Gastroesophageal sphincter (tissue), 4 donors: Measurements from ENCODE around the gene FOXO3. TPM values are rescaled to one million over a fixed set of nuclear protein-coding genes. Genes with fewer than 3 reads are reported as not detected.

Source experiments
- ATAC-seq: fragments of 150-250 bp; one replicate; pipeline ENCODE4 v1.9.1; 2016; ENCODE audit warnings: mild to moderate bottlenecking, moderate library complexity
- H3K27ac ChIP-seq, 4 donors: fragments of 200-600 bp; sonication (generic) in 3 of 4; 1 replicate in 3 of 4; 2 replicates in 1 of 4; pipeline ENCODE4 v1.5.1; 2016 to 2019
- H3K27me3 ChIP-seq: fragments of 200-600 bp; sonication (generic); one replicate; pipeline ENCODE4 v1.5.1; 2019
- H3K36me3 ChIP-seq, 2 donors: fragments of 200-600 bp; sonication (generic); one replicate each; pipeline ENCODE4 v1.5.1; 2019; ENCODE audit warnings: control low read depth in 1 of 2
- H3K4me1 ChIP-seq, 3 donors: fragments of 200-600 bp; sonication (generic); 1 replicate in 2 of 3; 2 replicates in 1 of 3; pipeline ENCODE4 v1.5.1; 2016 to 2019; ENCODE audit warnings: control low read depth in 2 of 3
- H3K4me3 ChIP-seq, 2 donors: fragments of 200-600 bp; sonication (generic); one replicate each; pipeline ENCODE4 v1.5.1; 2019; ENCODE audit warnings: mild to moderate bottlenecking in 1 of 2, moderate library complexity in 1 of 2
- H3K9me3 ChIP-seq, 3 donors: fragments of 200-600 bp; sonication (generic); one replicate each; pipeline ENCODE4 v1.5.1; 2017 to 2019; ENCODE audit warnings: control low read depth in 2 of 3
- EP300 ChIP-seq: sonication (generic); formaldehyde crosslinking; IDR thresholded peaks from one replicate; pipeline ENCODE4 v1.6.1; 2017; ENCODE audit warnings: antibody characterized with exemption, mild to moderate bottlenecking
- POLR2A ChIP-seq, 2 donors: fragments of 450-650 bp; IDR thresholded peaks; one replicate each; pipeline ENCODE4 v1.6.1; 2017; ENCODE audit warnings: antibody characterized with exemption in 2 of 2, mild to moderate bottlenecking in 2 of 2, moderate library complexity in 1 of 2
- POLR2AphosphoS5 ChIP-seq: sonication (generic); formaldehyde crosslinking; IDR thresholded peaks from one replicate; pipeline ENCODE4 v1.6.1; 2017; ENCODE audit warnings: antibody characterized with exemption
- WGBS, 2 donors: methylation state at CpG; one replicate each; pipeline ENCODE4 v1.1.5; 2018; ENCODE audit warnings: low coverage in 1 of 2; 5-methylcytosine and 5-hydroxymethylcytosine counted together
- total RNA-seq, 4 donors: library from RNA; depleted of rRNA; stranded (reverse); fragments of >200 nt; gene quantifications; one replicate each; pipeline ENCODE4 v1.1.0, GENCODE V29; 2016
- TF ChIP-seq, protein P1 (sequence below), 4 experiments: fragments of 200-600 bp in 2 of 4; fragments of 450-650 bp in 2 of 4; sonication (generic) in 1 of 4; IDR thresholded peaks; one replicate each; pipeline ENCODE4 v1.5.1; 2017 to 2019; ENCODE audit warnings: antibody characterized with exemption in 4 of 4, mild to moderate bottlenecking in 2 of 4, moderate library complexity in 2 of 4

The FOXO3 gene
- total RNA-seq, 4 donors from 2014 or later, result 93.7 to 122 (median 114) TPM

DNA sequence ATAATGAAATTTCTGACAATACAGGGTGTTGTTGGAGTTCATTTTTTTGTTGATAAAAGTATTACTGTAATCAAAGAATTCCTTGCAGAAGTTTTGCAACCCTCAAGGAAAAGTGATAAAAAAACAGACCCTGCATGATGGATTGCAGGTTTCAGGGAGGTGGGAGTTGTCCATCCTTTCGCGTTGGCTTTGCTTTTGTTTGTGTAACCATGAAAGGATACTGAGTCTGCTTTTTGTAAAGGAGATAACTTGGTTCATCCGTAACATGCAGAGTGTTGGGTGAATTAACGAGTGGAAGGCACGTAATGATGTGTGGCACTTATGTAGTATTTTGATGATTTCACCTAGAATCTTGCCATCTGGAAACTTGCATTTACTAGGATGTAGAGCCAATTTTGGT is 23.6 kb downstream of the FOXO3 start:
- TF ChIP-seq, protein P1, sequence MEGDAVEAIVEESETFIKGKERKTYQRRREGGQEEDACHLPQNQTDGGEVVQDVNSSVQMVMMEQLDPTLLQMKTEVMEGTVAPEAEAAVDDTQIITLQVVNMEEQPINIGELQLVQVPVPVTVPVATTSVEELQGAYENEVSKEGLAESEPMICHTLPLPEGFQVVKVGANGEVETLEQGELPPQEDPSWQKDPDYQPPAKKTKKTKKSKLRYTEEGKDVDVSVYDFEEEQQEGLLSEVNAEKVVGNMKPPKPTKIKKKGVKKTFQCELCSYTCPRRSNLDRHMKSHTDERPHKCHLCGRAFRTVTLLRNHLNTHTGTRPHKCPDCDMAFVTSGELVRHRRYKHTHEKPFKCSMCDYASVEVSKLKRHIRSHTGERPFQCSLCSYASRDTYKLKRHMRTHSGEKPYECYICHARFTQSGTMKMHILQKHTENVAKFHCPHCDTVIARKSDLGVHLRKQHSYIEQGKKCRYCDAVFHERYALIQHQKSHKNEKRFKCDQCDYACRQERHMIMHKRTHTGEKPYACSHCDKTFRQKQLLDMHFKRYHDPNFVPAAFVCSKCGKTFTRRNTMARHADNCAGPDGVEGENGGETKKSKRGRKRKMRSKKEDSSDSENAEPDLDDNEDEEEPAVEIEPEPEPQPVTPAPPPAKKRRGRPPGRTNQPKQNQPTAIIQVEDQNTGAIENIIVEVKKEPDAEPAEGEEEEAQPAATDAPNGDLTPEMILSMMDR (IDR thresholded peaks at IDR 0.05), result no peak
- WGBS, 2 donors, result 39 to 47% methylated on average over 4 of the region's 5 CpGs
- Histone ChIP-seq H3K27me3 (no peaks in the 10 kb centered on the region), H3K4me1 (peaks cover 63 to 100% (median 77%) of the 10 kb centered on the region in 3 donors), H3K9me3 (no peaks in the 10 kb centered on the region), H3K27ac (peak overlapping the region; percentile 49 to 80 (median 78)), H3K4me3 (no peak overlapping the region), H3K36me3 (no peaks in the 10 kb centered on the region)
- no peak for ATAC-seq

DNA sequence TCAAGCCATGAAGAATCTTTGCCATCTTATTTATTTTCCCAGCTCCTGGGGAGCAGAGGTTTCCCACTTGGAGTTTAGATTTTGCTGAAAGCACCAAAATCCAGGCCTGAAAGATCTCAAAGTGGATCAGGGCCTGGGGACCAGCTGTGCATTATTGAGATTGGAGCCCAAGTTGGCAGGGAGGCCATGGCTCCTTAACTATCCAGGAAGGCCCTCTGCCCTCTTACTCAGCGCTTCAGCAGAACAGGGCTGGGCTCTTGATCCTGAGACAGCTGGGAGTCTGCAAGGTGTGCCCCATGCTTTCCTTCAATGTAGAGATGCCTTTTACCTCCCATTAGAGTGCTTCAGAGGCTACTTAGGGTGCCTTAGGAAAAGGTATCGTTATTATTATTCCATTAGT is 24.6 kb downstream of the FOXO3 start:
- Histone ChIP-seq H3K27me3 (no peaks in the 10 kb centered on the region), H3K9me3 (no peaks in the 10 kb centered on the region), H3K27ac (peak overlapping the region; percentile 86 to 100 (median 88)), H3K4me3 (no peak overlapping the region), H3K4me1 (peaks cover 67 to 100% (median 82%) of the 10 kb centered on the region in 3 donors), H3K36me3 (no peaks in the 10 kb centered on the region)
- ATAC-seq, result no peak
- TF ChIP-seq, protein P1 (IDR thresholded peaks at IDR 0.05), result no peak
- TF ChIP-seq POLR2A (IDR thresholded peaks at IDR 0.05), result no peak
- TF ChIP-seq POLR2AphosphoS5, result no peak
- TF ChIP-seq EP300, result no peak
- WGBS, 2 donors, result 100% methylated on average over 1 to 2 of the region's 2 CpGs

DNA sequence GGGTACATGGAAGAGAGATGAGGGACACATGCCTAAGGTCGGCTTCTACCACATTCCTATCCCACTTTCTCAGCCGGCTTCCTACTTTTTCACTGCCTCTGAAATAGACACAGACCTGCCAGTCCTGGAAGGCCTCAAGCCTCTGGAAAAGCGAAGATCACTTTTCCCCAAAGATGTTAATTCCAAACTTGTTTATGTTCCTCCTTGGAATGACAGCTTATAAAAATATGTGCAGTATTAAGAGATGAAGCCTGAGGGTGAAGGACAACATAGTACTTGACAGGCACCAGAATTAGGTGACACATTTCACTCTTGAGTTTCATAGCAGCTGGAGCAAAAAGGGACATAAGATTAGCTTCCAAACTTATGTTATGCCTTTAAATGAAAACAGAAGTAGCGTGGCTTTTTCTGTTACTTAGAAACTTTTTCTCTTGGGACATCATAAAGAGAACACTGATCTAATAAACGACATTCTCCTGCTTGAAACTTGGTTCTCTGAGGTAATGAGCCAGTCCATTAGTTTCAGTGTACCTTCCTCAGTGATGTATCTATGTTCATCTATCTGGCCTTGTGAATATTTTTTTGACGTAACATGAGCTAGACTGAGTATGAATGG is 25.3 kb downstream of the FOXO3 start:
- peaks cover 67 to 100% (median 82%) of the 10 kb centered on the region in 3 donors for H3K4me1 ChIP-seq
- H3K27me3 ChIP-seq, result no peaks in the 10 kb centered on the region
- ATAC-seq, result no peak
- H3K27ac ChIP-seq, result peak overlapping the region; percentile 86 to 100 (median 88)
- no peak overlapping the region for H3K4me3 ChIP-seq
- no peak for TF ChIP-seq POLR2AphosphoS5
- TF ChIP-seq, protein P1 (IDR thresholded peaks at IDR 0.05), result no peak
- no peak for TF ChIP-seq EP300
- no peak for TF ChIP-seq POLR2A (IDR thresholded peaks at IDR 0.05)
- no peaks in the 10 kb centered on the region for H3K36me3 ChIP-seq
- WGBS, 2 donors, result 54 to 62% methylated on average over 4 to 6 of the region's 6 CpGs
- no peaks in the 10 kb centered on the region for H3K9me3 ChIP-seq

DNA sequence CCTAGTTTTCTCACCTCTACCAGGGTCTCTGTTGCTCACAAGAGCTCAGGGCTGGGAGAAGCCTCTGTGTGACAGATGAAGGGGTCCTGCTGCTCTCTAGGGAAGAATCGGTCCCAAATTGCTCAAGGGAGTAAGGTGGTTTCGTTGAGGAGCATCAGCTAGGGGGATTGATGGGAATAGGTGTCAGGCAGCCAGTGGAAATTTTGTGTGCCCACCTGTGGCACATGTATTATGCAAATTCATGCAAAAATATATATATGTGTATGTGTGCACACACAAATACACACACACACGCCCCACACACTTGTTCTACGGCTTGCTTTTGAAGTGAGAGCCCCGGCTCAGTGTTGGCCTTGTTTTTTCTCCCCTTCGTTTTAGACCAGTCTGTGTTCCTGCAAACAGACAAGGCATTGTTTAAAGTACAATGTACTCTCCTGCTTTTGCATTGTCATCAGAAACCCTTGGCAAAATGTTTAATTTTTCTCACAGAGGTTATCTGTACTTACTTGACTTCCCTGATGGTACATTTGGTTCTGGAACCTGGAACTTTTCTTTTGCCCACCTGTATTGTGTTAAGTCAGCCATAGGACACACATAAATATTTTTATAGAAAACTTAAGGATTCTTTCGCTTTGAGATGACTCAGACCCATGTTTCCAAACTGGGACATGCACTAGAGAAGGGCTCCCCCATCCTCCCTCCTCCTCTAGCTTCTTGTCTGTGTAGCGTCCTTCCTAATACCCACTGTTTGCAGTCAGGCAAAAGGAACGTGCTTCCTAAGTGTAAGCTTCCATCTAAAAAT is 26.7 kb downstream of the FOXO3 start:
- ATAC-seq, result no peak
- Histone ChIP-seq H3K9me3 (no peaks in the 10 kb centered on the region), H3K36me3 (no peaks in the 10 kb centered on the region), H3K27ac (peak overlapping the region; percentile 86 to 100 (median 88)), H3K4me1 (peaks cover 74 to 100% (median 88%) of the 10 kb centered on the region in 3 donors), H3K27me3 (no peaks in the 10 kb centered on the region), H3K4me3 (peak overlapping the region in 1 of 2 donors; percentile 1)
- TF ChIP-seq POLR2AphosphoS5 (peak; percentile 71), POLR2A (IDR thresholded peaks at IDR 0.05) (no peak), EP300 (no peak)
- WGBS, 2 donors, result 38 to 50% methylated on average over 6 to 9 of the region's 9 CpGs

DNA sequence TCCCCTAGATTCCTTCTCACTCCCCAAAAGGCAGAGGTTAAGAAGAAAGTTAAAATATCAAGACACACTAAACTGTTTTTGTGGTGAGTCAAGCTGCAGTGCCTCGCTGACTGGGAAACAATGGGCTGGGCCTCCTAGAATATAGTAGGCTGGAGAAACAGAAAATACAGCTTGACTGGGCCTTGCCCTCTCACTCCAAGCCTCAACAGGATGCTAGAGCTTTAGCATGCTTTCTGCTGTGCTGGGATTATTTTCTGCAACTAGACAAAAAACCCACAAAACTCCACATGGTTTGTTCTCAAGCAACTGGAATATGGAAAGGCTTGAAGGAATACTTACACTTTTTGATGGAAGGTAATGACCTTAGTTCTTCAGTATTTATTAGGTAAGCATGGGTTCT is 27.9 kb downstream of the FOXO3 start:
- peaks cover 68 to 100% (median 84%) of the 10 kb centered on the region in 3 donors for H3K4me1 ChIP-seq
- no peak for ATAC-seq
- WGBS, 2 donors, result 0% methylated on average over 1 of the region's 1 CpG
- H3K27ac ChIP-seq, result peak overlapping the region; percentile 86 to 100 (median 88)
- TF ChIP-seq, protein P1 (IDR thresholded peaks at IDR 0.05), result no peak
- no peak for TF ChIP-seq POLR2A (IDR thresholded peaks at IDR 0.05)
- no peak for TF ChIP-seq EP300
- TF ChIP-seq POLR2AphosphoS5, result peak; percentile 16
- no peaks in the 10 kb centered on the region for H3K27me3 ChIP-seq
- peak overlapping the region in 1 of 2 donors; percentile 17 for H3K4me3 ChIP-seq
- no peaks in the 10 kb centered on the region for H3K9me3 ChIP-seq
- H3K36me3 ChIP-seq, result no peaks in the 10 kb centered on the region
